NT2/D1 (cell line): Measurements from ENCODE around the gene CENPQ.

Experiments used
- SUZ12 ChIP-seq: IDR thresholded peaks from 2 replicates; pipeline ENCODE4 v1.6.1; 2011; ENCODE audit not compliant: insufficient read length, insufficient read depth; ENCODE audit errors: extremely low read depth
- YY1 ChIP-seq: IDR thresholded peaks from 2 replicates; pipeline ENCODE4 v1.6.1; 2011; ENCODE audit not compliant: insufficient read length, insufficient read depth
- ZNF274 ChIP-seq: IDR thresholded peaks from 2 replicates; pipeline ENCODE4 v1.6.1; 2011; ENCODE audit warnings: mild to moderate bottlenecking, low read depth, low read length

GRCh38 chr6:49541210-49541724 is 78.1 kb downstream of the CENPQ start:
- TF ChIP-seq YY1 (no peak), SUZ12 (no peak), ZNF274 (no peak)
